Measurements from ENCODE around the gene AOAH. TPM values are rescaled to one million over a fixed set of nuclear protein-coding genes. Genes with fewer than 3 reads are reported as not detected.

AOAH gene
- total and polyA plus RNA-seq, 9 of the 15 experiments (the other 6 are each of a cell fraction or from before 2014, with no cell fraction given) = not detected

GRCh38 chr7:36642414-36642813, 81.9 kb downstream of the AOAH start:
- DNase-seq (ENCODE audit: extremely low read depth in 1 of 4, low spot score in 3 of 4) (no peak), ATAC-seq (no peak), FAIRE-seq (no peak)
- BruUV-seq (replicated peaks) = no TSS peak
- no peaks in the 10 kb centered on the region for H3K9me3 ChIP-seq (replicated peaks; ENCODE audit: control insufficient read depth, insufficient read depth, low read depth, low read length)
- no peaks in the 10 kb centered on the region for H3K4me1 ChIP-seq (replicated peaks in 1 of 2; ENCODE audit: control insufficient read depth in 2 of 2, insufficient read depth in 2 of 2, low read length in 2 of 2)
- intact Hi-C loops (cut with micrococcal nuclease) = no loop called here
- 4% methylated on average over 4 of the region's 4 CpGs for WGBS (ENCODE audit: insufficient coverage, low coverage, missing lambda C conversion rate)
- H3K79me2 ChIP-seq (ENCODE audit: control insufficient read depth, insufficient read depth, low read length) = no peaks in the 10 kb centered on the region
- in situ Hi-C loops (cut with MboI) = no loop called here
- POLR2A ChIA-PET = interaction anchor here (1.1 kb wide), 1 partner anchor 16 kb away, joined by 3 read pairs; no protein-coding TSS in a partner anchor
- H3K36me3 ChIP-seq (ENCODE audit: control insufficient read depth, insufficient read depth, low read length) = no peaks in the 10 kb centered on the region
- peaks cover 11 to 22% of the 10 kb centered on the region in 2 experiments; a peak in 4 of 5 replicates for H3K27me3 ChIP-seq (ENCODE audit: control insufficient read depth in 2 of 2, insufficient read depth in 2 of 2, low read length in 2 of 2)
- no peak overlapping the region for H3K4me3 ChIP-seq
- H2AFZ ChIP-seq (ENCODE audit: low read depth, low read length) = no peak overlapping the region
- no peak overlapping the region for H3K9ac ChIP-seq (ENCODE audit: insufficient read depth in 1 of 2, low read depth in 2 of 2, low read length in 2 of 2)
- H4K20me1 ChIP-seq (replicated peaks; ENCODE audit: control insufficient read depth, insufficient read depth, low read length) = no peaks in the 10 kb centered on the region
- no peak overlapping the region for H3K4me2 ChIP-seq (ENCODE audit: insufficient read depth, low read length)
- H3K27ac ChIP-seq (ENCODE audit: extremely low read depth, low read depth, low read length) = no peak overlapping the region
- TF ChIP-seq ZNF764 (CRISPR knock-in tag; IDR thresholded peaks at IDR 0.05; ENCODE audit: low read depth) (no peak), BRF2 (IDR thresholded peaks at IDR 0.05; ENCODE audit: borderline replicate concordance, insufficient read depth, insufficient read length) (no peak), HMG20A (CRISPR knock-in tag; conservative IDR thresholded peaks at IDR 0.05) (no peak), PURB (CRISPR knock-in tag; IDR thresholded peaks at IDR 0.05; ENCODE audit: low read depth) (no peak)
- CTCF ChIA-PET (ENCODE audit: low intra/inter-chr PET ratio) = no interaction called here
- no peaks in the 10 kb centered on the region for H3K9me1 ChIP-seq (ENCODE audit: control insufficient read depth, insufficient read depth, low read length)

DNA sequence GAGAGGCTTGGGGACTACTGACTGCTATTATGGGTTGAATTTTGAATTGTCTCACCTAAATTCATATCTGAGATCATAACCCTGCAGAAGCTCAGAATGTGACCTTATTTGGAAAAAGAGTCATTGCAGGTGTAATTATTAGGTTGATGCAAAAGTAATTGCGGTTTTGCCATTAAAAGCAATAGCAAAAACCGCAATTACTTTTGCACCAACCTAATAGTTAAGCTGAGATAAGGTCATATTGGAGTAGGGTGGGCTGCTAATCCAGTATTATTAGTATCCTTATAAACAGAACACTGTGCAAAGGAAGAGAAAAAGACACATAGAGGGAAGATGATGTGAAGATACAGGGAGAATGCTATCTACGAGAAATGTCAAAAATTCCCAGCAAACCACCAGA, 82.3 kb downstream of the AOAH start:
- Histone ChIP-seq H3K9me3 (replicated peaks; ENCODE audit: control insufficient read depth, insufficient read depth, low read depth, low read length) (no peaks in the 10 kb centered on the region), H3K27me3 (ENCODE audit: control insufficient read depth in 2 of 2, insufficient read depth in 2 of 2, low read length in 2 of 2) (peaks cover 9 to 25% of the 10 kb centered on the region in 2 experiments; a peak in 4 of 5 replicates), H2AFZ (ENCODE audit: low read depth, low read length) (no peak overlapping the region), H3K27ac (ENCODE audit: extremely low read depth, low read depth, low read length) (no peak overlapping the region), H3K4me1 (replicated peaks in 1 of 2; ENCODE audit: control insufficient read depth in 2 of 2, insufficient read depth in 2 of 2, low read length in 2 of 2) (no peaks in the 10 kb centered on the region), H3K4me2 (ENCODE audit: insufficient read depth, low read length) (no peak overlapping the region), H3K4me3 (no peak overlapping the region), H3K36me3 (ENCODE audit: control insufficient read depth, insufficient read depth, low read length) (no peaks in the 10 kb centered on the region), H3K79me2 (ENCODE audit: control insufficient read depth, insufficient read depth, low read length) (no peaks in the 10 kb centered on the region), H4K20me1 (replicated peaks; ENCODE audit: control insufficient read depth, insufficient read depth, low read length) (no peaks in the 10 kb centered on the region), H3K9ac (ENCODE audit: insufficient read depth in 1 of 2, low read depth in 2 of 2, low read length in 2 of 2) (no peak overlapping the region), H3K9me1 (ENCODE audit: control insufficient read depth, insufficient read depth, low read length) (no peaks in the 10 kb centered on the region)
- CTCF ChIA-PET (ENCODE audit: low intra/inter-chr PET ratio) = no interaction called here
- BruUV-seq (replicated peaks) = no TSS peak
- 6% methylated on average over 3 of the region's 3 CpGs for WGBS (ENCODE audit: insufficient coverage, low coverage, missing lambda C conversion rate)
- POLR2A ChIA-PET = interaction anchor here (1.1 to 1.4 kb wide), 2 partner anchors 16 to 17 kb away, joined by 3 to 4 read pairs; no protein-coding TSS in a partner anchor
- ATAC-seq (no peak), DNase-seq (ENCODE audit: extremely low read depth in 1 of 4, low spot score in 3 of 4) (no peak), FAIRE-seq (no peak)
- in situ Hi-C loops (cut with MboI) = no loop called here
- intact Hi-C loops (cut with micrococcal nuclease) = no loop called here
- no peak for TF ChIP-seq RHOXF2B (CRISPR knock-in tag; conservative IDR thresholded peaks at IDR 0.05)
